HG03139 (cell line): Measurements from ENCODE around the gene NUP58.
"Not testable (repeated sequence)": the region's sequence is repeated elsewhere in the genome, so short reads cannot be mapped to it uniquely, and the experiment has no call there.

Source experiments
- ATAC-seq: cut with Tn5 transposase; IDR thresholded peaks from one replicate; pipeline ENCODE4 v1.9.1; 2021; ENCODE audit not compliant: unreplicated experiment

The NUP58 gene

GRCh38 chr13:25302121-25302520 is 696 bp downstream of the NUP58 start:
- no peak for ATAC-seq

GRCh38 chr13:25306671-25307464 is 5.4 kb downstream of the NUP58 start:
- ATAC-seq, result no peak

GRCh38 chr13:25310891-25311290 is 9.5 kb downstream of the NUP58 start:
- no peak for ATAC-seq

- not testable (repeated sequence) for ATAC-seq
These were observed 17.5 kb downstream of the NUP58 start for GRCh38 chr13:25318946-25319345.

- ATAC-seq, result no peak
These were observed 18.3 kb downstream of the NUP58 start for GRCh38 chr13:25319771-25320170.

DNA sequence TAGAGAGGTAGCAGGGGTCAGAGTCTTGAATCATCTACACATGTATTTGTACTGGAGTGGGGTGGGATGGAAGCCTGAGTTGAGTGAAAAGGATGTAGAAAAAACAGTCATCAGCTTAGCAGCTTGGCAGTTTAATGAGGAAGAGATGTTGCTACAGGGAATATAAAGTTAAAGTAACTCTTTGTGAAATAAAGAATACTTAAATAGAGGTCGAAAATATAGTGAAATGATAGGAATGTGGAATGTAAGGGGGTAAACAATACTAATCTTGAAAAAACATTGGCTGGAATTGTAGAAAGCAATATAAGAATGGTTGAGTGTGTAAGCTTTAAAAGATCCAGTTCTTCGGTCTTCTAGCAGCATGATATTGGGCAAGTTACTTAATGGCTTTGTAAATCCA is 22.7 kb downstream of the NUP58 start:
- no peak for ATAC-seq

DNA sequence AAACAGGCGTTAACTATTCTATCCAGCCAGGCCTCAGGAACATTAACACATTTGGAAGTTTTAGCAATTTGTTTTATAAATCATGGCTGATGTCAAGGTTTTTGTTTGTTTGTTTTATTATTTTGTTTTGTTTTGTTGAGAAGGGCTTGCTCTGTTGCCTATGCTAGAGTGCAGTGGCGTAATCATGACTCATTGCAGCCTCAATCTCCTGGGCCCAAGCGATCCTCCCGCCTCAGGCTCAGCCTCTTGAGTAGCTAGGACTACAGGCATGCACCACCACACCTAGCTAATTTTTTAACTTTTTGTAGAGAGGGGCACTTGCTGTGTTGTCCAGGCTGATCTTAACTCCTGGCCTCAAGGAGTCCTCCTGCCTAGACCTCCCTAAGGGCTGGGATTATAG is 28.3 kb downstream of the NUP58 start:
- no peak for ATAC-seq

- no peak for ATAC-seq
These were observed 29.1 kb downstream of the NUP58 start for GRCh38 chr13:25330541-25330940.

DNA sequence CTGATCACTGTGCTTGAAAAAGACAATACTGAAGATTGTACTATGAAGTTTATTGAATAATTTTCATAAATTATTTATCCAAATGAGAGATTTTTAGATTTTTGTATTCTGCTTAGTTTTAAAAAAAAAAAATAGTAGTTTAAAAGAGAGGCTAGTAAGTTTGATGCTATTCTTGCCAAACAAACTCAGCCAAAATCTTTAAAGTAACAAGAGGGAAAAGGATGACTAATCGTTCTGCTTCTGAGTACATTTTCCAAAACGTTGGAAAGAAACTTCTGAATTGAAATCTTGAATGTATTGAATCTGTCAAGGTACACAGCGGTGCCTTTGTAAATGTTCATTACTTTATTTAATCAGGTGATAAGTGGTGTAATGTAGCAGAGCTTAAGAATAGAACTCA is 34.4 kb downstream of the NUP58 start:
- no peak for ATAC-seq

- no peak for ATAC-seq
These were observed 44.2 kb downstream of the NUP58 start for GRCh38 chr13:25345576-25345975.

GRCh38 chr13:25347151-25347550 is 45.7 kb downstream of the NUP58 start:
- ATAC-seq, result no peak

GRCh38 chr13:25351404-25351803 is 50.0 kb downstream of the NUP58 start:
- ATAC-seq, result no peak

- ATAC-seq, result no peak
These were observed 50.8 kb downstream of the NUP58 start for GRCh38 chr13:25352230-25352629.

DNA sequence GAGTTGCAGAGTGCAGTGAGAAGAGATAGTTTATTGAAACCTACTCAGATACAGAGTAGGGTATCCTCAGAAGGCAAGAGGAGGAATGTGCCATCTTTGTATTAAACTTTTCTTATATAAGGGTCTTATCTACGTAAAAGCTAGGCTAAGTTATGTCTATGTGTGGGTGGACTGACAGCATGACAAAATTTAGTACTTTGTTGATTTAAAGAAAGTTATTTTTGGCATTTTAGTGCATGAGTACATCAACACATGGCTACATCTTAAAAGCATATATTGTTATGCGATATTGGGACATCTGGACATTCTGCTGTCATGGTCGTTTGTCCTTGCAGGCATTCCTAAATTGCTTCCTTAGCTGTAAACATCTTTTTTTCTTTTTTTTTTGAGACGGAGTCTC is 51.4 kb downstream of the NUP58 start:
- no peak for ATAC-seq

GRCh38 chr13:25353344-25353743 is 51.9 kb downstream of the NUP58 start:
- no peak for ATAC-seq

DNA sequence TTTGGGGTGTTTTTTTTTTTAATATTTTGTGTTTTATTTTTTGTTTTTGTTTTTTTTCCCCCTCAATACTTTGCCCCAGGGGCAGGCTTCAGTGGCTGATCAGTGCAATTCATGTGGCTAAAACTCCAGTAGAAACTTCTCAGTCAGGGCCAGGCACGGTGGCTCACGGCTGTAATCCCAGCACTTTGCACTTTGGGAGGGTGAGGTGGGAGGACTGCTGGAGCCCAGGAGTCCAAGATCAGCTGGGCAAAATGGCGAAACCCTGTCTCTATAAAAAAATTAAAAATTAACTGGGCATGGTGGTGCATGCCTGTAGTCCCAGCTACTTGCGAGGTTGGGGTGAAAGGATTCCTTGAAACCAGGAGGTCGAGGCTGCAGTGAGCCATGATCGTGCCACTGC is 53.0 kb downstream of the NUP58 start:
- ATAC-seq, result no peak

DNA sequence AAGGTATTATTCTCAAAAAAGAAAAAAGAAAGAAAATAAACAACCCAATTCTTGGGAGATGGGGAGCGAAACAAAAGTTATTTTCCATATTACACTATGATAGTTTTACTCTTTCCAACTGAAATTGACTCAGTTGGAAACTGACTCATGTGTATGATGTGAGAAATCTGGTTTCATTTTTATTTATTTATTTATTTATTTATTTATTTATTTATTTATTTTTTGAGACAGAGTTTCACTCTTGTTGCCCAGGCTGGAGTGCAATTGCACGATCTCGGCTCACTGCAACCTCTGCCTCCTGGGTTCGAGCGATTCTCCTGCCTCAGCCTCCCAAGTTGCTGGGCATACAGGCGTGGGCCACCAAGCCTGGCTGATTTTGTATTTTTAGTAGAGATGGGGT is 59.0 kb downstream of the NUP58 start:
- ATAC-seq, result not testable (repeated sequence)

DNA sequence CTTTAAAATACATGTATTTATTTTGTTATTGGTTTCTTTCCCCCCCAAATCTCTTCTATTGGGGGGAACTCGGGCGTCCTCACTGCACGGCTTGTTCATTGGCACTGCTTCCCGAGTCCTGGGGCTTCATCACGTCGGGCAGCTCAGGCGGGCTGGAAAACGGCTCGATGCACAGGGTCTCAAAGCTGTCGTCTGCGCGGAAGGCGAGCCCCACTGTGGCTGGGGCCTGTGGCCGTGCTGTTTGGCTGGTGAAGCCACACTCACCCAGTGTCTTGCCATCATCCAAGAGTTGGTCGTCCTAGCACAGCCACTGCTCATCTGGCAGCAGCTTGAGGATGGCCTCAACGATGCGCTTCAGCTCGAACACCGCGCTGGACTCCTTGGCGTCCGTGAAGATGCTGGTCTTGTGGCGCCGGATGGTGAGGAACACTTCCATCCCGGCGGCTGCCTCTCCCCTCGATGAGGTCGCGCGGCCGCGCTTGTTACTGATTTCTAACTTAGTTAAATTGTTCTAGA is 64.4 kb downstream of the NUP58 start:
- no peak for ATAC-seq

DNA sequence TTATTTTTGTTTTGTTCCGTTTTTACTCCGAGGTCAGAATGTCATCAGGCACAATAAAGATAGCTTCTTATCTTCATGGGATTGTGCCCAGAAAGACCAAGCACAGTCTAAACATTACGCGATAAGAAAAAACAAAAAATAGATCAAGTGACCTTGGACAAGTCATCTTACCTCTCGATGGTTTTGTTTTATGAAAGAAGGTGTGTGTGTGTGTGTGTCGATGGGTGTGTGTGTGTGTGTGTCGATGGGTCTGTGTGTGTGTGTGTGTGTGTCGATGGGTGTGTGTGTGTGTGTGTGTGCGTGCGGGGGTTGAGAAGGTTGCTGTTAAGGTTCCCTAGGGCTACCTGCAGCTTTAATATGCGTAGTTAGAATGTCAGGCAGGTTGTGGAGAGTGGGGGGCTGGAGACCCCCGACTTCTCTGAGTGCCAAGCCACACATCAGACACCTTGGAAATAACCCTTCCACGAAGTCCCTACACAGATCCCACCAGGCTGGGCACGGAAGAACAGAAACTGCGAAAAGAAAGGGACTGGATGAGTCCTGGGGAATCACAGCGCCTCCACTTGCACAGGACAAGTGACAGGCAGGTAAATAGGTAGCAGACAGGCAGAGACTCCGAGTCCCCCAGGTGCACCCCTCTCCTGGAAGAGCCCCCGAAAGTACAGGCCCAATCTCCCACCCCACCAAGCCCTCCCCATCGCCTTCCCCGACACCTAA is 69.9 kb downstream of the NUP58 start:
- ATAC-seq, result no peak

DNA sequence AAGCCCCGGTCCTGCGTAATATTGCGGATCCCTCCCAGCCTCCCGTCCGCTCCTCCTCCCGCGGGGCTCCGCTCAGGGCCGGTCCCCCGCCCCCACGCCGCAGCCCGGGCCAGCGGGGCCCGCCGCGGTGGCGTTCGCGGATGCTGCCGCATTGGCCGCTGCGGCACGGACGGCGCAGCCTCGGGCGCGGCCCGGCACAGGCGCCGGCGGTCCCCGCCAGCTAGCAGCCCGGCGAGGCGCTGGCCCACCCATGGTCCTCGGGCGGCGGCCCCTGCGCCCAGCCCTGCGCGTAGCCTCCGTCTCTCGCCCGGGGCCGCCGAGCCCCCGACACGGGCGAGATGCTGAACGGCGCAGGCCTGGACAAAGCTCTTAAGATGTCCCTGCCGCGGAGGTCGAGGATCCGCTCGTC is 70.5 kb downstream of the NUP58 start, which contains the start of gene ATP8A2:
Gene ATP8A2 (plus strand): TSS at position 100 of the 409 bp plus-strand sequence. CDS start 239 bp downstream, at position 339.
- ATAC-seq, result no peak

DNA sequence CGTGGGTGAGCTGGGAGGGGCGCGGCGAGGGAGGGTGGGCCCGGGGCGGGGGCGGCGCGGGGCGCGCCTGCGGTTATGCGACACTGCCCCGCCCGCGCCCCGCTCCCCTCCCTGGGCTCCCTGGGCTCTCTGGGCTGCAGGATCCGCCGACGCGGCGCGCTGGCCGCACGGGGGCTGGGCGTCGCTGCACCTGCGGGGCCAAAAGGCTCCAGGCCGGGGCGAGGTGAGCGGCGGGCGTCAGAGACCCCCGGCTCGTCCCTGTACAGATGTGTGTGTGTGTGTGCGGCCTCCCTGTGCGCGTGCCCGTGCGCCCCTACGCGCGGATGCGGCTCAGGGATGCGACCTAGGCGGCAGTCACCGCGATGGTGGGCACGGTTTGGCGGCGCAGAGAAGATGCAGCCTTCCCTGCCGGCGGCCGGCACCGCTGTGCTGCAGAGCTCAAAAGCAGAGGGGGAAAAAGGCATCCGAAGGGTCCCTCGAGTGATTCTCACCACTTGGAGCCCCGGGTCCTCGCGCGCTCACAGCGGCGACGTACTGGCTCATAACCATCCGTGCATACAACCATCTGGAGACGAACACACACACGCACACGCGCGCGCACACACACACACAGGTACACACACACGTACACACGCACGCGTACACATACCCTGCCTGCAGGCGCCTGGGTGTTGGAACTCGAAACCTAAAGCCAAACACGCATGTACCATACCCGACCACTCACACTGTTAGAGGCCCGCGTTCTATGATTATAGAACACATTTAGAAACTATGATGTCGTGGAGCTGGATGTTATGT is 71.1 kb downstream of the NUP58 start:
- ATAC-seq, result no peak
